Head of caudate nucleus (tissue), 42 donors: ENCODE measurements around the gene TPK1.
A peak's percentile ranks its signal among the peaks of the same experiment; 100 is the strongest.
"Not testable (repeated sequence)": the region's sequence is repeated elsewhere in the genome, so short reads cannot be mapped to it uniquely, and the experiment has no call there.

ENCODE experiments used
- DNase-seq, 42 donors: peaks; one replicate each; pipeline versions ENCODE4 v3.0.0 to v3.0.0-alpha.2; 2020 to 2021; ENCODE audit warnings: mixed read lengths in 7 of 42
- intact Hi-C: fragments of 100-400 bp; cut with DNase I; formaldehyde crosslinking; loops from one replicate; pipeline ENCODE4 v1.15.0; 2022

TPK1 gene

DNA sequence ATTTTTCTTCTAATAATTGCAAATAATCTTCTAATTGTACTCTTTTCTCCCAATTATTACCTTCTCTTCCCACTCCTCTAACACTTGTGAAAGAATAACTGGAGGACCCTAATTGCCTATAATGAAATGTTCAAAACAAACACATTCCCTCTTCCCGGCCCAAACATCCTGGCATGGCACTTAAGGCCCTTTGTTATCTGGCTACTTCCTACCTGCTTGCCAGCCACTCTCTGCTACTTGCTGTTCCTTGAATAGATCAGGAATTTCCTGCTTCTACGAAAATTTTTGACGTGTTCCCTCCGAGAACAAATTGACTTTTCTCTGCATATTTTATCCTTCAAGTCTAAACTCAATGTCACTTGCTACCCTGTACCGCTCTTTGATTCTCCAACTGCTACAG, 376.2 kb downstream of the TPK1 start:
- no peak for DNase-seq

DNA sequence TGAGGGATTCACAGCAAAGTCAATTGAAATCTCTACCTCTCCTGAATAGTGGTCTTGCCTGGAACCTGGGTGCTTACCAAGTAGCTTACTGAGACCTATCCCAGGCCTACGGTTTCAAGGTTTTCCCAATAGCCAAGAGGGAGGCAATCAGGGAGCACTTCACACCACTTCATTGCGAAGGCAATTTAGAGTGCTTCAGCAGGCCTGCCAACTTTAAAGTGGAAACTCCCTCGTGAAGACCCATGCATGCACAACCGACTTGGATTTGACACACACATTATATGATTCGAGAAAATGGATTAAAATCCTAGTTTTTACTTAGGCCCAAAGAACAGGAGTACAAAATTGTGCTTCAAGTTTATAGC, 380.8 kb downstream of the TPK1 start:
- intact Hi-C loops: no loop called here
- no peak for DNase-seq

More for the DNA sequence above, 376.2 kb downstream of the TPK1 start:
- intact Hi-C loops: no loop called here

DNA sequence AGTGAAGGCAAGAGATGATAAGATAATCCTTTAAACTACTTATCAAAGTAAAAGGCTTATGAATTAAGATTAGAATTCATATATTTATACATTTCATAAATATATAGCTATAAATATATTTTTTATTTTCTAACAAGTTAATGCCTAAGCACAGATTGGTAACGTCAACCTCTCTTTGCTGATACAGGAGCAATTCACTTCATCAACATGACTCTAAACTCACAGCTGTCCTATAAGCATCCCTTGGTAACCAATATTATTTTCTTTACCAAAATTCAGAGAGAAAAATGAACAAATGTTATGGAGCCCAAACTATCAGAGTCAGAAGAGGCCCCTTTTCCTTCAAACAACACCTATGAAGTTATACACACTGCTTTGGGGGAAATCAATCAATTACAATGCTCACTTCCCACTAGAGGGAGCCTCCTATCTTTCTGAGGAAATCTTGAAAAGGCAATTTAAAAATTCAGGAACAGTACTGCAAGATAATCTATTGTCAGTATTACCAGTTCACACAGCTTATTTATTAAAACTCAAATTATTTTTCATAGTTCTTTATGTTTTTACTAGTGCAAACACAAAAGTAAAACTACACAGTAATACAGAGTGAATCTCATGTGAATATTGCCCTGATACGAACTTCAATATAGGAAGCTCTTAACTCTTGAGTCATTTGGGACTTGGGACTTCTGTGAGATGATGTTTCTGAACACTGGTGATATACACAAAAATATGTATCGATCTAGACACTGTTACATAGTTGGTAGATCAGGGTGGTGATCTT, 381.4 kb downstream of the TPK1 start:
- DNase-seq: no peak
- intact Hi-C loops: no loop called here

GRCh38 chr7:144452064-144452463, 383.8 kb downstream of the TPK1 start:
- DNase-seq: no peak

DNA sequence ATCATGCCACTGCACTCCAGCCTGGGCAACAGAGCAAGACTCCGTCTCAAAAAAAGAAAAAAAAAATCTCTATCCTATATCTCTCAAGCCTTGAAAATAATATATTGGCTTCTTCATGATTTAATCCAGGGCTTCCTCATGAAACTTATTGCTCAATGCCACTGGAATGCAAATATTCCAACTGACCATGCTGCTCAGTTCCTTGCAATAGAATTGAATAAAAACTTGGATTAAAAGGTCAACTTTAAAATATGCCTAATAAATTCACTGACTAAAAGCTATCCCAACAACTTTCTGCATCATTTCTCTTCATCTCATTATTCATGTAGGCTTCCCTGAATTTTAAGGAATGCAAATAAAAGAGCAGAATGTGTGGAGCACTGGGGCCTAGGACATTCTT, 390.3 kb downstream of the TPK1 start:
- intact Hi-C loops: no loop called here
- no peak for DNase-seq

More at GRCh38 chr7:144452064-144452463, 383.8 kb downstream of the TPK1 start:
- intact Hi-C loops: no loop called here

- intact Hi-C loops: no loop called here
- no peak for DNase-seq
Measured at GRCh38 chr7:144439717-144440205, 396.1 kb downstream of the TPK1 start.

GRCh38 chr7:144438759-144439158, 397.1 kb downstream of the TPK1 start:
- intact Hi-C loops: no loop called here

DNA sequence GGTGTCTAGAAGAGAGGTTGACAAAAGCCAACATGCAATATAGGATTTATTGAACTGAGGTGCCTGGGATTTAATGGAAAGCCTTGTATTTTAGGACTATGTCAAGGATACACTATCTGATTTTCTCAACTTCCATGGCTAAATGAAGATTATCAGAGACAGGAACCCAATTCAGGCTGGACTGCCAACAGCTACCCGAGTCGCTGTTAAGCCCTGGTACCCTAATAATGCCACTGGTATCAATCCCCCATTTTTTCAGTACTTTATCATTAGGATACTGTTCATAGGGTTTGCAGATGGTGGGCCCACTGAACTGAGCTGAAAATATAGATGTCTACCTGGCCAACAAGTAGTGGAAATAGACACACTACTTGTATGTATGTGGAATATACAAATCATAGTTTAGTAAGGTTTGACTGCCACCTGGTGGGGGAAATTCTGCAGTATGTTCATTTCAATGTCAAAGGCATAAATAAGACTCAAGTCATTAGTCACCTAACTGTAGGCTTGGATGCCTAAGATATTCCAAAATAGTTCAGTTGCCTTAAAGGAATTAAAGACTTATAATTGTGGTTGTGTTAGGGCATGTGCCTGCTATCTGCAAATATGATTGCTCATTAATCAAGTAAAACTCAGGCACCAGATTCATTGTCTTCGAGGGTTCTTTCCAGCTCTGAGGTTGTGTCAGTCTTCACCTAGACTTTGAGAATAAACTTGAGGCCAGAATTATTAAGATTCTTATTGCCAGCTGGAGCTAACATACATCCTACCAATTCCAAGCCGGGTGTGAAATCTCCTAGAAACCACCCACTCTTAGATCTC, 398.3 kb downstream of the TPK1 start:
- intact Hi-C loops: no loop called here
- peak in 38 of 42 donors; percentile 25 to 87 (median 64) for DNase-seq

More at GRCh38 chr7:144438759-144439158, 397.1 kb downstream of the TPK1 start:
- no peak for DNase-seq

DNA sequence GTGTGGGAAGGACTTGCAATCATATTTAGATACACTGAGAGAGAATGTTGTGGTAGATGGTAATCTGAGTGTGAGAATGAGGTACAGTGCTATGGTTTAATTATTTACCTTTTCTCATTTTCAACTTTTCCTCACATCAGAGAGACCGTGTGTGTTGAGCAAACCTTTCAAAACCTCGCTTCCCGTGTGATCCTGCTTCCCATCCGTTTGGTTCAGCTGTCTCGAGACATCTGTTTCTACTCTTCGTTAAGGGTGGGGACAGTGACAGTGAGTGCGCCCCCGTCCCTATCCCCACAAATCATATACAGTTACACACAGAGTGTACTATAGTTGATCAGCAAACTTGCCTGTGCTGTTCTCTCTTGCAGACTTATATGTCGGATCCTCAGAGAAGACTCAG, 399.4 kb downstream of the TPK1 start:
- DNase-seq: no peak
- intact Hi-C loops: no loop called here

DNA sequence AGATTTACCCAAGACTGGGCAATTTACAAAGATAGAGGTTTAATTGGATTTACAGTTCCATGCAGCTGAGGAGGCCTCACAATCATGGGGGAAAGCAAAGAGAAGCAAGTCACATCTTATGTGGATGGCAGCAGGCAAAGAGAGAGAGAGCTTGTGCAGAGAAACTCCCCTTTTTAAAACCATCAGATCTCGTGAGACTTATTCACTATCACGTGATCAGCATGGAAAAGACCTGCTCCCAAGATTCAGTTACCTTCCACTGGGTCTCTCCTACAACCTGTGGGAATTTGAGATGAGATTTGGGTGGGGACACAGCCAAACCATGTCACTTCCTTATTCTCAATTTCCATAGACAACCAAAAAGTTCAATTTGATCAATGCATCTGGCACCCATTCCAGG, 407.4 kb downstream of the TPK1 start:
- intact Hi-C loops: no loop called here
- DNase-seq: no peak

GRCh38 chr7:144427539-144427938, 408.3 kb downstream of the TPK1 start:
- intact Hi-C loops, DNase-seq: not testable (repeated sequence)

- intact Hi-C loops, DNase-seq: not testable (repeated sequence)
Measured at GRCh38 chr7:144418931-144419330, 416.9 kb downstream of the TPK1 start.

GRCh38 chr7:144416341-144416740, 419.5 kb downstream of the TPK1 start:
- DNase-seq: no peak
- intact Hi-C loops: no loop called here

GRCh38 chr7:144415858-144416257, 420.0 kb downstream of the TPK1 start:
- no peak for DNase-seq
- intact Hi-C loops: no loop called here

- intact Hi-C loops: no loop called here
Measured at GRCh38 chr7:144414815-144415214, 421.0 kb downstream of the TPK1 start.

DNA sequence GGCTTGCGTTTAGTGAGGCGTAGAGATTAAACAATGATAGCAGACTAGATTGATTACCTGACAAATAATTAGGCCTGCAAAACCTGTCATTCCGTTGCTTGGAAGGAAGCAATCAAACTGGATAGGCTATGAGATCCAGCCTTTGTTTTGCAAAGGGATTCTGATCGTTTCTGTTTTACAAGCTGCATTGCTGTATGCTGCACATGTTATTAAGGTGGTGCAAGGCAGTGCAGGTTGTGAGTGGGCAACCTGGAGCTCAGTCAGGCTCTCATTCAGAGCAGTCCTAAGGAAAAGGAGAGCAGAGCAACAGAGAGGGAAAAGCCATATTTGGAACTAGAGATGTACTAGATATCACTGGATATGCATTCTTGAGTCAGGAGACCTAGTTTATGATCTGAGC, 425.4 kb downstream of the TPK1 start:
- intact Hi-C loops: no loop called here
- DNase-seq: peak in 17 of 42 donors; percentile 13 to 58 (median 33)

More at GRCh38 chr7:144414815-144415214, 421.0 kb downstream of the TPK1 start:
- no peak for DNase-seq

DNA sequence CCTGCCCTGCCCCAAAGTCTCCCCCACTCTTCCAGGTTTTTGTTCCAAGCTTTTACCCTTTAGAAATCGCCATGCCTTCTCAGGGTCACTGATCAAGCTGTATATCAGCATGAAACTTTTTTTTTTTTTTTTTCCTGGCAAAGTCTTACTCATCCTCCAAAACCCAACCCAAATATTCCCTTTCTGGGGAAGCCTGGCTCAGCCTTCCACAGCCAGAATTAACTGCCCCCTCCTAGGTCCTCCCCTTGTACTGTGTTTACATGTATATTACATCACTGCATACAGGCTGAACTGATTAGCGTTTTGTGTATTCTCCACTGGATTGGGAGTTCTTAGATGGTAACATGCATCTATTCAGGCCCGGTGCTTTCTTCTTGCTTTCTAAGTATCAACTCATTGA, 427.7 kb downstream of the TPK1 start:
- no peak for DNase-seq
- intact Hi-C loops: no loop called here

- DNase-seq: no peak
- intact Hi-C loops: no loop called here
Measured at GRCh38 chr7:144407266-144407931, 428.5 kb downstream of the TPK1 start.

GRCh38 chr7:144404946-144405345, 430.9 kb downstream of the TPK1 start:
- DNase-seq: no peak
- intact Hi-C loops: no loop called here

DNA sequence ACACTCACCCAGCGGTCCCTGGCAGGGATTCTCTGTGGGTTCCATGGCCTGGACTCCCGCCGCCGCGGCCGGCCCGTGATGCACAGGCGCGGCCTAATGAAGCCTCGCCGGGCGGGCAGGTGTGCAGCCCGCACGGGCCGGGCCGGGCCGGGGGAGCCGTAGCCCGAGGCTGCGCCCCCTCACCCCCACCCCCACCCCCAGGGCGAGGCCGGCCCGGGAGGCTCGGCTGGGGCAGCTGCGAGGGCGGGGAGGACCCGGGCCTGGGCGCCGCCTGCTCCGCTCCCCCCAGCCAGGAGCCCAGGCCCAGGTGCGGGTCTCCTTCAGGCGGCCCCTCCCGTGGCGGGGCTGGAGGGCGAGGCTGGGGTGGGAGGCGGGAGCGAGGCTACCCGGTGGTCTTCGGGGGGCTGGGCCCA, 432.2 kb downstream of the TPK1 start, which contains the start of gene NOBOX:
Gene NOBOX, minus strand, starts transcription at position 45 of the 413 bp plus-strand sequence.
- intact Hi-C loops: no loop called here
- no peak for DNase-seq
